Measurements from ENCODE around the gene NTM.

The NTM gene

GRCh38 chr11:131944736-131945135, 574.3 kb downstream of the NTM start:
- DNase-seq = no peak

- DNase-seq = no peak
Measured at GRCh38 chr11:131945706-131946105, 575.3 kb downstream of the NTM start.

- DNase-seq = no peak
Measured at GRCh38 chr11:131947511-131947910, 577.1 kb downstream of the NTM start.

GRCh38 chr11:131951121-131951520, 580.7 kb downstream of the NTM start:
- DNase-seq = no peak

- no peak for DNase-seq
Measured at GRCh38 chr11:131954146-131954545, 583.7 kb downstream of the NTM start.

- DNase-seq = no peak
Measured at GRCh38 chr11:131955904-131956303, 585.5 kb downstream of the NTM start.

- DNase-seq = no peak
Measured at GRCh38 chr11:131957201-131957600, 586.8 kb downstream of the NTM start.

- DNase-seq = no peak
Measured at GRCh38 chr11:131957875-131958274, 587.5 kb downstream of the NTM start.

GRCh38 chr11:131962818-131963217, 592.4 kb downstream of the NTM start:
- DNase-seq = no peak

GRCh38 chr11:131964698-131965483, 594.5 kb downstream of the NTM start:
- DNase-seq = no peak

GRCh38 chr11:131965504-131965903, 595.1 kb downstream of the NTM start:
- no peak for DNase-seq

GRCh38 chr11:131966667-131967066, 596.3 kb downstream of the NTM start:
- DNase-seq = no peak

GRCh38 chr11:131969261-131969660, 598.8 kb downstream of the NTM start:
- no peak for DNase-seq

- no peak for DNase-seq
Measured at GRCh38 chr11:131973061-131973460, 602.6 kb downstream of the NTM start.

GRCh38 chr11:131975619-131976018, 605.2 kb downstream of the NTM start:
- no peak for DNase-seq

GRCh38 chr11:131976021-131976420, 605.6 kb downstream of the NTM start:
- DNase-seq = no peak

- DNase-seq = no peak
Measured at GRCh38 chr11:131977231-131977630, 606.8 kb downstream of the NTM start.

- no peak for DNase-seq
Measured at GRCh38 chr11:131977854-131978253, 607.4 kb downstream of the NTM start.

- DNase-seq = no peak
Measured at GRCh38 chr11:131978351-131978750, 607.9 kb downstream of the NTM start.

- no peak for DNase-seq
Measured at GRCh38 chr11:131979364-131979763, 608.9 kb downstream of the NTM start.

GRCh38 chr11:131980199-131980598, 609.8 kb downstream of the NTM start:
- no peak for DNase-seq

- no peak for DNase-seq
Measured at GRCh38 chr11:131980888-131981668, 610.7 kb downstream of the NTM start.

GRCh38 chr11:131982154-131982553, 611.7 kb downstream of the NTM start:
- DNase-seq = no peak

GRCh38 chr11:131985846-131986301, 615.5 kb downstream of the NTM start:
- DNase-seq = no peak
